A549 (cell line): Measurements from ENCODE around the gene ZCCHC10. TPM values are rescaled to one million over a fixed set of nuclear protein-coding genes. Genes with fewer than 3 reads are reported as not detected.

ENCODE experiments used
- ATAC-seq, 2 experiments: fragments of 200-7000 bp in 1 of 2; fragments of >200 bp in 1 of 2; cut with Nextera tagmentation in 1 of 2; cut with Tn5 transposase in 1 of 2; 3 replicates each; pipeline versions ENCODE4 v1.8.0 to v1.9.1; 2018 to 2020; ENCODE audit warnings: mild to moderate bottlenecking in 1 of 2, moderate library complexity in 1 of 2
- CTCF ChIA-PET: fragments of 300-600 bp; sonication (Branson Sonifier 250); formaldehyde crosslinking; extraction: SDS; loops from one replicate; lab custom pipeline; 2021; ENCODE audit warnings: antibody characterized with exemption, inconsistent platforms; lab: Yijun Ruan, JAX
- POLR2A ChIA-PET: fragments of 350-600 bp; formaldehyde crosslinking; extraction: SDS; loops from one replicate; lab custom pipeline; 2021; ENCODE audit warnings: antibody characterized with exemption, inconsistent platforms; lab: Yijun Ruan, JAX
- DNase-seq, 2 experiments: peaks; one replicate each; pipeline versions ENCODE4 v3.0.0 to v3.0.0-alpha.2; 2011 to 2016; ENCODE audit warnings: low read depth in 1 of 2, low spot score in 1 of 2
- FAIRE-seq: peaks from 2 replicates; lab custom pipeline; 2011; peaks lifted over from hg19 to GRCh38; lab: Jason Lieb, UNC
- H3K27ac ChIP-seq, 2 experiments: fragments of >200 bp; sonication (Bioruptor Twin); formaldehyde crosslinking; 3 replicates each; pipeline ENCODE4 v1.5.1; 2016 to 2017
- H3K4me1 ChIP-seq: fragments of >200 bp; sonication (Bioruptor Twin); formaldehyde crosslinking; 3 replicates; pipeline ENCODE4 v1.6.1; 2016
- H3K4me2 ChIP-seq: fragments of >200 bp; sonication (Bioruptor Twin); formaldehyde crosslinking; 3 replicates; pipeline ENCODE4 v1.6.1; 2016
- H3K4me3 ChIP-seq: fragments of >200 bp; sonication (Bioruptor Twin); formaldehyde crosslinking; 3 replicates; pipeline ENCODE4 v1.5.1; 2016
- H3K9me3 ChIP-seq: fragments of >200 bp; sonication (Bioruptor Twin); formaldehyde crosslinking; 3 replicates; pipeline ENCODE4 v1.6.1; 2016
- CHD2 ChIP-seq: fragments of 150-350 bp; IDR thresholded peaks from 2 replicates; pipeline ENCODE4 v1.6.1; 2014; ENCODE audit warnings: low read length; ENCODE audit not compliant: partially characterized antibody
- EHF ChIP-seq: fragments of 250-450 bp; sonication (Bioruptor Pico); IDR thresholded peaks from 2 replicates; pipeline ENCODE4 v1.5.0; 2020; ENCODE audit warnings: mild to moderate bottlenecking
- EHMT2 ChIP-seq: fragments of 200-600 bp; sonication (generic); IDR thresholded peaks from 2 replicates; pipeline ENCODE4 v1.6.1; 2016; ENCODE audit warnings: antibody characterized with exemption, low read depth, mild to moderate bottlenecking, moderate library complexity
- ELK1 ChIP-seq: fragments of 150-350 bp; IDR thresholded peaks from 2 replicates; pipeline ENCODE4 v1.6.1; 2014; ENCODE audit warnings: low read depth, mild to moderate bottlenecking, low read length
- ESRRA ChIP-seq: fragments of 150-350 bp; IDR thresholded peaks from 2 replicates; pipeline ENCODE4 v1.6.1; 2014; ENCODE audit warnings: mild to moderate bottlenecking, low read length, borderline replicate concordance
- FOXS1 ChIP-seq: fragments of 250-450 bp; sonication (Bioruptor Pico); IDR thresholded peaks from 2 replicates; pipeline ENCODE4 v1.5.0; 2020; ENCODE audit warnings: mild to moderate bottlenecking, moderate library complexity
- JUNB ChIP-seq: fragments of >200 bp; sonication (Bioruptor Twin); formaldehyde crosslinking; IDR thresholded peaks from 2 replicates; pipeline ENCODE4 v1.6.1; 2016
- MAFK ChIP-seq: fragments of 450-650 bp; IDR thresholded peaks from 2 replicates; pipeline ENCODE4 v1.6.1; 2014; ENCODE audit not compliant: partially characterized antibody
- MYC ChIP-seq: IDR thresholded peaks from 2 replicates; pipeline ENCODE4 v1.6.1; 2012; ENCODE audit warnings: mild to moderate bottlenecking, inconsistent platforms, low read length, improper control_type of control experiment, borderline replicate concordance
- RNF2 ChIP-seq: fragments of 200-600 bp; sonication (generic); IDR thresholded peaks from 2 replicates; pipeline ENCODE4 v1.6.1; 2016; ENCODE audit warnings: low read depth, mild to moderate bottlenecking, antibody characterized with exemption, moderate library complexity, borderline replicate concordance
- WGBS: methylation state at CpG from one replicate; pipeline ENCODE4 v1.1.6; 2017; ENCODE audit errors: missing lambda C conversion rate; 5-methylcytosine and 5-hydroxymethylcytosine counted together
- polyA plus RNA-seq, 4 experiments: library from polyadenylated mRNA; depleted of rRNA in 3 of 4; stranded (reverse); fragments of >200 nt; fragmentation: RNase III in 1 of 4; extraction: RNeasy Plus Mini Kit Qiagen cat#74134 plus additional on column Dnase treatment in 1 of 4; gene quantifications; 2 replicates in 3 of 4; 3 replicates in 1 of 4; pipeline ENCODE4 v1.2.3, GENCODE V29; 2011 to 2017
- TF ChIP-seq, protein P1 (sequence below): fragments of 200-600 bp; sonication (generic); IDR thresholded peaks from 2 replicates; pipeline ENCODE4 v1.6.1; 2016; ENCODE audit warnings: antibody characterized with exemption, mild to moderate bottlenecking, moderate library complexity

The ZCCHC10 gene
- polyA plus RNA-seq, 2 of the 4 experiments (the other 2 are of a cell fraction), result 28.3 to 45.7 TPM

DNA sequence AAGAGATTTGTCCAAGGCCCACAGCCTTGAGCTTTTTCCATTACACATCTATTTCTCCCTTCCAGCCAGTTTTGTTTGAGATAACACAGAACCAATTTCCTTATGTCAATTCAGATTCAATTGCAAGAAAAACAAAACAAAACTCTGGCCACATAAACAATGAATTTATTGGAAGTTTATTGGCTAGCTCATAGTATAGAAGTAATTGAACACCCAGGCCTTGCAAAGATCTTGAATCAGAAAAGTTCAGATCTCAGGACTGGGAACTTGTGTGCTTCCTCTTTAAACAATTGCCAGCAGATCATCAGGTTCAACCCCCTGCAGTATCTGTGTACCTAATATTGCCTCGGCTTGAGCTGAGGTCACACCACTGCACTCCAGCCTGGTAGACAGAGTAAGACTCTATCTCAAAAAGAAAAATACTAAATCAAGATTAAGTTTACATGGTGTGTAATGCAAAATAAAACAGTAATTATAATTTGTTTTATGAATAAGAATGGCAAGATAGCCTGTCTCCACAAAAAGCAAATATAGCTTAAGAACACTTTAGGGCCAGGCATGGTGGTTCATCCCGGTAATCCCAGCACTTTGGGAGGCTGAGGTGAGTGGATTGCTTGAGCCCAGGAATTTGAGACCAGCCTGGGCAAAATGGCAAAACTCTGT, 4.1 kb upstream of the ZCCHC10 start:
- ChIA-PET CTCF (interaction anchor here (0.6 kb wide), 1 partner anchor 79 kb away, joined by 3 read pairs; no protein-coding TSS in a partner anchor), POLR2A (interaction anchor here (1.6 kb wide), 1 partner anchor 21 kb away, joined by 6 read pairs; the partner anchor contains the start of gene HSPA4)
- no peak for TF ChIP-seq CHD2
- no peak for TF ChIP-seq ELK1
- TF ChIP-seq MAFK, result no peak
- TF ChIP-seq EHMT2, result no peak
- TF ChIP-seq, protein P1, sequence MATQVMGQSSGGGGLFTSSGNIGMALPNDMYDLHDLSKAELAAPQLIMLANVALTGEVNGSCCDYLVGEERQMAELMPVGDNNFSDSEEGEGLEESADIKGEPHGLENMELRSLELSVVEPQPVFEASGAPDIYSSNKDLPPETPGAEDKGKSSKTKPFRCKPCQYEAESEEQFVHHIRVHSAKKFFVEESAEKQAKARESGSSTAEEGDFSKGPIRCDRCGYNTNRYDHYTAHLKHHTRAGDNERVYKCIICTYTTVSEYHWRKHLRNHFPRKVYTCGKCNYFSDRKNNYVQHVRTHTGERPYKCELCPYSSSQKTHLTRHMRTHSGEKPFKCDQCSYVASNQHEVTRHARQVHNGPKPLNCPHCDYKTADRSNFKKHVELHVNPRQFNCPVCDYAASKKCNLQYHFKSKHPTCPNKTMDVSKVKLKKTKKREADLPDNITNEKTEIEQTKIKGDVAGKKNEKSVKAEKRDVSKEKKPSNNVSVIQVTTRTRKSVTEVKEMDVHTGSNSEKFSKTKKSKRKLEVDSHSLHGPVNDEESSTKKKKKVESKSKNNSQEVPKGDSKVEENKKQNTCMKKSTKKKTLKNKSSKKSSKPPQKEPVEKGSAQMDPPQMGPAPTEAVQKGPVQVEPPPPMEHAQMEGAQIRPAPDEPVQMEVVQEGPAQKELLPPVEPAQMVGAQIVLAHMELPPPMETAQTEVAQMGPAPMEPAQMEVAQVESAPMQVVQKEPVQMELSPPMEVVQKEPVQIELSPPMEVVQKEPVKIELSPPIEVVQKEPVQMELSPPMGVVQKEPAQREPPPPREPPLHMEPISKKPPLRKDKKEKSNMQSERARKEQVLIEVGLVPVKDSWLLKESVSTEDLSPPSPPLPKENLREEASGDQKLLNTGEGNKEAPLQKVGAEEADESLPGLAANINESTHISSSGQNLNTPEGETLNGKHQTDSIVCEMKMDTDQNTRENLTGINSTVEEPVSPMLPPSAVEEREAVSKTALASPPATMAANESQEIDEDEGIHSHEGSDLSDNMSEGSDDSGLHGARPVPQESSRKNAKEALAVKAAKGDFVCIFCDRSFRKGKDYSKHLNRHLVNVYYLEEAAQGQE, result no peak
- TF ChIP-seq JUNB, result no peak
- TF ChIP-seq EHF (CRISPR knock-in tag), result no peak
- WGBS, result 39% methylated on average over 2 of the region's 2 CpGs
- Histone ChIP-seq H3K4me2 (no peak overlapping the region), H3K4me1 (peaks cover 13% of the 10 kb centered on the region; the same call in 2 of the 3 replicates), H3K4me3 (no peak overlapping the region), H3K9me3 (no peaks in the 10 kb centered on the region), H3K27ac (no peak overlapping the region)
- no peak for DNase-seq
- ATAC-seq, result no peak
- no peak for FAIRE-seq

GRCh38 chr5:133029416-133029815, 3.1 kb upstream of the ZCCHC10 start:
- ChIA-PET CTCF (interaction anchor here (1.7 kb wide), 1 partner anchor 9 kb away, joined by 3 read pairs; no protein-coding TSS in a partner anchor), POLR2A (interaction anchor here (1.6 kb wide), 1 partner anchor 22 kb away, joined by 6 read pairs; the partner anchor contains the start of gene HSPA4)
- Histone ChIP-seq H3K4me1 (peaks cover 21% of the 10 kb centered on the region), H3K9me3 (no peaks in the 10 kb centered on the region), H3K27ac (no peak overlapping the region), H3K4me2 (no peak overlapping the region), H3K4me3 (no peak overlapping the region)
- TF ChIP-seq FOXS1 (CRISPR knock-in tag) (no peak), RNF2 (no peak), ELK1 (no peak), ESRRA (no peak), MYC (no peak)
- TF ChIP-seq, protein P1, result no peak
- DNase-seq (no peak), FAIRE-seq (no peak), ATAC-seq (no peak)
- WGBS, result 88% methylated on average over 1 of the region's 1 CpG
